ENCODE measurements around the gene HTT-AS.
"Not testable (repeated sequence)": the region's sequence is repeated elsewhere in the genome, so short reads cannot be mapped to it uniquely, and the experiment has no call there.

HTT-AS gene

GRCh38 chr4:3054169-3054759 is 20.1 kb downstream of the HTT-AS start:
- no peak overlapping the region for H2AFZ ChIP-seq (ENCODE audit: low read depth, low read length, severe bottlenecking)
- no peaks in the 10 kb centered on the region for H3F3A ChIP-seq (ENCODE audit: insufficient read depth)
- H3K36me3 ChIP-seq (ENCODE audit: low read length), result peaks cover 7% of the 10 kb centered on the region; the same call in 1 of the 2 replicates
- H3K27me3 ChIP-seq (ENCODE audit: low read length), result no peaks in the 10 kb centered on the region
- H3K27ac ChIP-seq (ENCODE audit: low read depth, low read length), result no peak overlapping the region
- no peak overlapping the region for H3K4me2 ChIP-seq (ENCODE audit: low read depth, low read length, poor library complexity, severe bottlenecking)
- H3K9me2 ChIP-seq (replicated peaks; ENCODE audit: insufficient read depth, low read length), result no peaks in the 10 kb centered on the region
- H3K4me3 ChIP-seq (ENCODE audit: insufficient read depth, low read length, poor library complexity, severe bottlenecking), result no peak overlapping the region
- peaks cover 29% of the 10 kb centered on the region for H3K9me3 ChIP-seq (ENCODE audit: insufficient read depth, low read length)
- no peaks in the 10 kb centered on the region for H4K20me1 ChIP-seq (ENCODE audit: low read depth, low read length)
- no peak overlapping the region for H3K9ac ChIP-seq (ENCODE audit: low read length)
- no peak for TF ChIP-seq EZH2phosphoT487 (conservative IDR thresholded peaks at IDR 0.05; ENCODE audit: low read length)
- TF ChIP-seq, protein P1, sequence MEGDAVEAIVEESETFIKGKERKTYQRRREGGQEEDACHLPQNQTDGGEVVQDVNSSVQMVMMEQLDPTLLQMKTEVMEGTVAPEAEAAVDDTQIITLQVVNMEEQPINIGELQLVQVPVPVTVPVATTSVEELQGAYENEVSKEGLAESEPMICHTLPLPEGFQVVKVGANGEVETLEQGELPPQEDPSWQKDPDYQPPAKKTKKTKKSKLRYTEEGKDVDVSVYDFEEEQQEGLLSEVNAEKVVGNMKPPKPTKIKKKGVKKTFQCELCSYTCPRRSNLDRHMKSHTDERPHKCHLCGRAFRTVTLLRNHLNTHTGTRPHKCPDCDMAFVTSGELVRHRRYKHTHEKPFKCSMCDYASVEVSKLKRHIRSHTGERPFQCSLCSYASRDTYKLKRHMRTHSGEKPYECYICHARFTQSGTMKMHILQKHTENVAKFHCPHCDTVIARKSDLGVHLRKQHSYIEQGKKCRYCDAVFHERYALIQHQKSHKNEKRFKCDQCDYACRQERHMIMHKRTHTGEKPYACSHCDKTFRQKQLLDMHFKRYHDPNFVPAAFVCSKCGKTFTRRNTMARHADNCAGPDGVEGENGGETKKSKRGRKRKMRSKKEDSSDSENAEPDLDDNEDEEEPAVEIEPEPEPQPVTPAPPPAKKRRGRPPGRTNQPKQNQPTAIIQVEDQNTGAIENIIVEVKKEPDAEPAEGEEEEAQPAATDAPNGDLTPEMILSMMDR (IDR thresholded peaks at IDR 0.05; ENCODE audit: insufficient read depth, low read length, poor library complexity, severe bottlenecking), result no peak
- H3K79me2 ChIP-seq (ENCODE audit: insufficient read depth, low read length), result no peaks in the 10 kb centered on the region

DNA sequence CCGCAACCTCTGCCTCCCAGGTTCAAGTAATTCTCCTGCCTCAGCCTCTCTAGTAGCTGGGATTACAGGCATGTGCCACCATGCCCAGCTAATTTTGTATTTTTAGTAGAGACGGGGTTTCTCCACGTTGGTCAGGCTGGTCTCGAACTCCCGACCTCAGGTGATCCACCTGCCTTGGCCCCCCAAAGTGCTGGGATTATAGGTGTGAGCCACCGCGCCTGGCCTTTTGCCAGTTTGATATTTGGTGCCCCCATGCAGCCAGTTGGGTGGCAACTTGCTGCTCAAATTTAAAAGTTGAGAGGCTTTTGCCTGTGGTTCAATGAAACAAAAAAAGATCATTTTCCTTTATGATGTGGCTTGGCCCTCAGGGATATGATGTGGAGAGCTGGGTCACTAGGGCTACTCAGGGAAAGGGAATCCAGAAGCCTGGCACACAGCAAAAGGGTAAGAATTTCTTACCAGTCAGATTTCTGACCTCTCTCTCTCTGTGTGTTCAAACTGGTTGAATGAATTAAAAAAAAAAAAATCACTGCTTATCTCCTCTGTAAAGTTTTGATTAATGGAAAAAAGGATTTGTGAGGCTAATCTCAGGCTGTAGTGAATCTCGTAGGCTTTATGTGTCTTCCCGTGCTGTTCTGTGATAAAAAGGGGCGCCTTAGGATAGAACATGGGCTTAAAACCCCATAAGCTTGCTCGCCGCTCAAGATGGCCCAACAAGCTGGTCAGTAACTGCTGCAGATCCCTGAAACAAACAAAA is 23.0 kb downstream of the HTT-AS start:
- not testable (repeated sequence) for H3K79me2 ChIP-seq (ENCODE audit: insufficient read depth, low read length); H4K20me1 ChIP-seq (ENCODE audit: low read depth, low read length); H3K4me2 ChIP-seq (ENCODE audit: low read depth, low read length, poor library complexity, severe bottlenecking); H3K27me3 ChIP-seq (ENCODE audit: low read length); H2AFZ ChIP-seq (ENCODE audit: low read depth, low read length, severe bottlenecking); H3K27ac ChIP-seq (ENCODE audit: low read depth, low read length); H3K9ac ChIP-seq (ENCODE audit: low read length); H3K4me3 ChIP-seq (ENCODE audit: insufficient read depth, low read length, poor library complexity, severe bottlenecking); H3K36me3 ChIP-seq (ENCODE audit: low read length); H3K9me2 ChIP-seq (replicated peaks; ENCODE audit: insufficient read depth, low read length)
- Histone ChIP-seq H3K9me3 (ENCODE audit: insufficient read depth, low read length) (peaks cover 24% of the 10 kb centered on the region), H3F3A (ENCODE audit: insufficient read depth) (peaks cover 17% of the 10 kb centered on the region)

GRCh38 chr4:3047464-3048286 is 26.7 kb downstream of the HTT-AS start:
- H3K79me2 ChIP-seq (ENCODE audit: insufficient read depth, low read length), result no peaks in the 10 kb centered on the region
- H3K9me2 ChIP-seq (replicated peaks; ENCODE audit: insufficient read depth, low read length), result no peaks in the 10 kb centered on the region
- H3K4me2 ChIP-seq (ENCODE audit: low read depth, low read length, poor library complexity, severe bottlenecking), result peak overlapping the region; percentile 52
- no peaks in the 10 kb centered on the region for H3K9me3 ChIP-seq (ENCODE audit: insufficient read depth, low read length)
- H3K36me3 ChIP-seq (ENCODE audit: low read length), result no peaks in the 10 kb centered on the region
- no peak overlapping the region for H3K4me3 ChIP-seq (ENCODE audit: insufficient read depth, low read length, poor library complexity, severe bottlenecking)
- peaks cover 25% of the 10 kb centered on the region for H3F3A ChIP-seq (ENCODE audit: insufficient read depth)
- H3K27ac ChIP-seq (ENCODE audit: low read depth, low read length), result peak overlapping the region; percentile 61
- 0 out of 2 replicates have a peak overlapping the region, but pooled peaks have one; percentile 23 for H3K9ac ChIP-seq (ENCODE audit: low read length)
- no peak for TF ChIP-seq EZH2phosphoT487 (conservative IDR thresholded peaks at IDR 0.05; ENCODE audit: low read length)
- TF ChIP-seq, protein P1 (IDR thresholded peaks at IDR 0.05; ENCODE audit: insufficient read depth, low read length, poor library complexity, severe bottlenecking), result peak; percentile 51
- H2AFZ ChIP-seq (ENCODE audit: low read depth, low read length, severe bottlenecking), result peak overlapping the region; percentile 49
- no peaks in the 10 kb centered on the region for H4K20me1 ChIP-seq (ENCODE audit: low read depth, low read length)
- H3K27me3 ChIP-seq (ENCODE audit: low read length), result no peaks in the 10 kb centered on the region
